Neural progenitor cell (in vitro differentiated cells): ENCODE data around the gene ALDH18A1.

Experiments used
- CTCF ChIP-seq: fragments of 200-600 bp; sonication (generic); IDR thresholded peaks from 2 replicates; pipeline ENCODE4 v1.5.1; 2017; ENCODE audit warnings: antibody characterized with exemption, mild to moderate bottlenecking
- EZH2phosphoT487 ChIP-seq: fragments of 200-600 bp; sonication (generic); IDR thresholded peaks from 2 replicates; pipeline ENCODE4 v1.6.1; 2017; ENCODE audit warnings: antibody characterized with exemption

DNA sequence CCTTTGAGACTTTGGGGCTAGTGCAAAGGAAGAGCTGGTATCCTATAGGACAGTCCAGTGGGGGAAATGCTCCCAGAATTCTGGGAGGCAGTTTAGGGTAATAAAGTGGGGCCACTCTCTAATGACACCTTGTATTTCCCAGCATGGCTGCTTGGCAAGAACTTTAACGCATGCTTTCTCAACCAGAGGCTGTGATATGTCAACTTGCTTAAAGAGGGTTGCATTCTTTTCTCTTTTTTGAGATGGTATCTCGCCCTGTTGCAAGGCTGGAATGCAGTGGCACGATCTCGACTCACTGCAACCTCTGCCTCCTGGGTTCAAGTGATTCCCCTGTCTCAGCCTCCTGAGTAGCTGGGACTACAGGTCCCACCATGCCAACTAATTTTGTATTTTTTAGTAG lies 38.4 kb downstream of the ALDH18A1 start:
- TF ChIP-seq CTCF, result no peak
- TF ChIP-seq EZH2phosphoT487, result no peak
